Measurements from ENCODE around the gene TTC36.
A peak's percentile ranks its signal among the peaks of the same experiment; 100 is the strongest.

TTC36 gene

DNA sequence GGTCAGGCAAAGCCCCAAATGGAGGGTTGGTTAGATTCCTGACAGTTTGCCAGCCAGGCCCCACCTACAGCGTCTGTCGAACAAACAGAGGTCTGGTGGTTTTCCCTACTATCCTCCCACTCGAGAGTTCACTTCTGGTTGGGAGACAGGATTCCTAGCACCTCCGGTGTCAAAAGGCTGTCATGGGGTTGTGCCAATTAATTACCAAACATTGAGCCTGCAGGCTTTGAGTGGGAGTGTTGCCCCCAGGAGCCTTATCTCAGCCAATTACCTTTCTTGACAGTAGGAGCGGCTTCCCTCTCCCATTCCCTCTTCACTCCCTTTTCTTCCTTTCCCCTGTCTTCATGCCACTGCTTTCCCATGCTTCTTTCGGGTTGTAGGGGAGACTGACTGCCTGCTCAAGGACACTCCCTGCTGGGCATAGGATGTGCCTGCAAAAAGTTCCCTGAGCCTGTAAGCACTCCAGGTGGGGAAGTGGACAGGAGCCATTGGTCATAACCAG, 4.7 kb upstream of the TTC36 start:
- TF ChIP-seq, protein P1, sequence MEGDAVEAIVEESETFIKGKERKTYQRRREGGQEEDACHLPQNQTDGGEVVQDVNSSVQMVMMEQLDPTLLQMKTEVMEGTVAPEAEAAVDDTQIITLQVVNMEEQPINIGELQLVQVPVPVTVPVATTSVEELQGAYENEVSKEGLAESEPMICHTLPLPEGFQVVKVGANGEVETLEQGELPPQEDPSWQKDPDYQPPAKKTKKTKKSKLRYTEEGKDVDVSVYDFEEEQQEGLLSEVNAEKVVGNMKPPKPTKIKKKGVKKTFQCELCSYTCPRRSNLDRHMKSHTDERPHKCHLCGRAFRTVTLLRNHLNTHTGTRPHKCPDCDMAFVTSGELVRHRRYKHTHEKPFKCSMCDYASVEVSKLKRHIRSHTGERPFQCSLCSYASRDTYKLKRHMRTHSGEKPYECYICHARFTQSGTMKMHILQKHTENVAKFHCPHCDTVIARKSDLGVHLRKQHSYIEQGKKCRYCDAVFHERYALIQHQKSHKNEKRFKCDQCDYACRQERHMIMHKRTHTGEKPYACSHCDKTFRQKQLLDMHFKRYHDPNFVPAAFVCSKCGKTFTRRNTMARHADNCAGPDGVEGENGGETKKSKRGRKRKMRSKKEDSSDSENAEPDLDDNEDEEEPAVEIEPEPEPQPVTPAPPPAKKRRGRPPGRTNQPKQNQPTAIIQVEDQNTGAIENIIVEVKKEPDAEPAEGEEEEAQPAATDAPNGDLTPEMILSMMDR (IDR thresholded peaks at IDR 0.05; ENCODE audit: insufficient read depth, low read length, missing control alignments): peak; percentile 53
- no peak overlapping the region for H3K4me3 ChIP-seq (ENCODE audit: low read depth, low read length)
- CTCF ChIA-PET: interaction anchor here (0.7 to 1.3 kb wide), 2 partner anchors 12 to 45 kb away, joined by 3 read pairs; no protein-coding TSS in a partner anchor
- no peak for DNase-seq (ENCODE audit: low read depth, low spot score)
- POLR2A ChIA-PET: no interaction called here

DNA sequence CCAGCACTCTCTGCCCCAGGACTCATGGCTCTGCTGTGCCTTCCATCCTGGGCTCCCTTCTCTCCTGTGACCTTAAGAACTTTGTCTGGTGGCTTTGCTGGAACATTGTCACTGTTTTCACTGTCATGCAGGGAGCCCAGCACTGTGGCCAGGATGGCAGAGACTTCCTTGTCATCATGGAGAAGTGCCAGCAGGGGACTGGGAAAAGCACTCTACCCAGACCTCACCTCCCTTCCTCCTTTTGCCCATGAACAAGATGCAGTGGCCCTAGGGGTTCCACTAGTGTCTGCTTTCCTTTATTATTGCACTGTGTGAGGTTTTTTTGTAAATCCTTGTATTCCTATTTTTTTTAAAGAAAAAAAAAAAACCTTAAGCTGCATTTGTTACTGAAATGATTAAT, 2.9 kb upstream of the TTC36 start:
- ChIA-PET POLR2A (no interaction called here), CTCF (interaction anchor here (0.8 to 1.9 kb wide), 4 partner anchors 28 to 326 kb away, joined by 3 to 6 read pairs (median 3); no protein-coding TSS in a partner anchor)
- TF ChIP-seq, protein P1 (IDR thresholded peaks at IDR 0.05; ENCODE audit: insufficient read depth, low read length, missing control alignments): no peak
- no peak overlapping the region for H3K4me3 ChIP-seq (ENCODE audit: low read depth, low read length)
- no peak for DNase-seq (ENCODE audit: low read depth, low spot score)

DNA sequence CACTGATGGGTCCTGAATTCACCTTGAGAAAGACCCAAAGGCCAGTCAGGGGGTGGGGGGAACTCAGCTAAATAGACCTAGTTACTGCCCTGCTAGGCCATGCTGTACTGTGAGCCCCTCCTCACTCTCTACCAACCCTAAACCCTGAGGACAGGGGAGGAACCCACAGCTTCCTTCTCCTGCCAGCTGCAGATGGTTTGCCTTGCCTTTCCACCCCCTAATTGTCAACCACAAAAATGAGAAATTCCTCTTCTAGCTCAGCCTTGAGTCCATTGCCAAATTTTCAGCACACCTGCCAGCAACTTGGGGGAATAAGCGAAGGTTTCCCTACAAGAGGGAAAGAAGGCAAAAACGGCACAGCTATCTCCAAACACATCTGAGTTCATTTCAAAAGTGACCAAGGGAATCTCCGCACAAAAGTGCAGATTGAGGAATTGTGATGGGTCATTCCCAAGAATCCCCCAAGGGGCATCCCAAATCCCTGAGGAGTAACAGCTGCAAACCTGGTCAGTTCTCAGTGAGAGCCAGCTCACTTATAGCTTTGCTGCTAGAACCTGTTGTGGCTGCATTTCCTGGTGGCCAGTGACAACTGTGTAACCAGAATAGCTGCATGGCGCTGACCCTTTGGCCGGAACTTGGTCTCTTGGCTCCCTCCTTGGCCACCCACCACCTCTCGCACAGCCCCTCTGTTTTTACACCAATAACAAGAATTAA, 2.4 kb upstream of the TTC36 start:
- ChIA-PET POLR2A (no interaction called here), CTCF (interaction anchor here (0.8 to 1.9 kb wide), 4 partner anchors 28 to 326 kb away, joined by 3 to 6 read pairs (median 3); no protein-coding TSS in a partner anchor)
- DNase-seq (ENCODE audit: low read depth, low spot score): no peak
- TF ChIP-seq, protein P1 (IDR thresholded peaks at IDR 0.05; ENCODE audit: insufficient read depth, low read length, missing control alignments): no peak
- no peak overlapping the region for H3K4me3 ChIP-seq (ENCODE audit: low read depth, low read length)

DNA sequence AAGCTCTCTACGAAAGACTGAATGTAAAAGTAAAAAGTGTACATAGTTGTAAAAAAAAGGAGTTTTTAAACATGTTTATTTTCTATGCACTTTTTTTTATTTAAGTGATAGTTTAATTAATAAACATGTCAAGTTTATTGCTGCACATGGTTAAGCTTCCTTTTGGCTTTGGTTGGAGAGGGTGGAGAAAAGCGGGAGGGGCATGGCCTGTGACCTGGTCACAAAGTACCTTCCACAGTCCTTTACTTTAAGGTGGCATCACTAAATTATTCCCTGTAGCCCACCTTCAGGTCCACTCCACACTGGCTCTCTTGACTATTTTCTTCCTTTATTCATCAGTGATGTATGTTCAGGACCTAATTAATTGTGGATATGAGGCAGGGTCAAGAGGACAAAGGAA, 586 bp upstream of the TTC36 start:
- H3K4me3 ChIP-seq (ENCODE audit: low read depth, low read length): no peak overlapping the region
- POLR2A ChIA-PET: interaction anchor here (0.7 kb wide), 1 partner anchor 30 kb away, joined by 3 read pairs; no protein-coding TSS in a partner anchor
- CTCF ChIA-PET: interaction anchor here (2.1 kb wide), 1 partner anchor 8 kb away, joined by 7 read pairs; no protein-coding TSS in a partner anchor
- TF ChIP-seq, protein P1 (IDR thresholded peaks at IDR 0.05; ENCODE audit: insufficient read depth, low read length, missing control alignments): no peak
- no peak for DNase-seq (ENCODE audit: low read depth, low spot score)

DNA sequence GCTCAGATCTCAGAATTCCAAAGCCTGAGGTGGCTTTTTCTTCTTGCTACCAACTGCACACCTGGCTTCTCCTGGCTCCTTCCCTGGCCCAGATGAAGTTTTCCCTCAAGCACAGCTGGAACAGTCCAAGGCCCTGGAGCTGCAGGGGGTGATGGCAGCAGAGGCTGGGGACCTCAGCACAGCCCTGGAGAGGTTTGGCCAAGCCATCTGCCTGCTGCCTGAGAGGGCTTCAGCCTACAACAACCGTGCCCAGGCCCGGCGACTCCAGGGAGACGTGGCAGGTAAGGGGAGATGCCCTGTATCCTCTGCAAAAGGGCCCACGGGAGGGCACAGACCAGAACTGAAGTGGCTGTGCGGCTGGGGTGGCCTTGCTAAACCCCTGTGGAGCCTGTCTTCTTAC, 1.2 kb downstream of the TTC36 start:
- DNase-seq (ENCODE audit: low read depth, low spot score): no peak
- TF ChIP-seq, protein P1 (IDR thresholded peaks at IDR 0.05; ENCODE audit: insufficient read depth, low read length, missing control alignments): no peak
- no peak overlapping the region for H3K4me3 ChIP-seq (ENCODE audit: low read depth, low read length)
- ChIA-PET CTCF (interaction anchor here (0.8 to 2.5 kb wide), 3 partner anchors 38 to 358 kb away, joined by 3 to 6 read pairs (median 5); no protein-coding TSS in a partner anchor), POLR2A (no interaction called here)

DNA sequence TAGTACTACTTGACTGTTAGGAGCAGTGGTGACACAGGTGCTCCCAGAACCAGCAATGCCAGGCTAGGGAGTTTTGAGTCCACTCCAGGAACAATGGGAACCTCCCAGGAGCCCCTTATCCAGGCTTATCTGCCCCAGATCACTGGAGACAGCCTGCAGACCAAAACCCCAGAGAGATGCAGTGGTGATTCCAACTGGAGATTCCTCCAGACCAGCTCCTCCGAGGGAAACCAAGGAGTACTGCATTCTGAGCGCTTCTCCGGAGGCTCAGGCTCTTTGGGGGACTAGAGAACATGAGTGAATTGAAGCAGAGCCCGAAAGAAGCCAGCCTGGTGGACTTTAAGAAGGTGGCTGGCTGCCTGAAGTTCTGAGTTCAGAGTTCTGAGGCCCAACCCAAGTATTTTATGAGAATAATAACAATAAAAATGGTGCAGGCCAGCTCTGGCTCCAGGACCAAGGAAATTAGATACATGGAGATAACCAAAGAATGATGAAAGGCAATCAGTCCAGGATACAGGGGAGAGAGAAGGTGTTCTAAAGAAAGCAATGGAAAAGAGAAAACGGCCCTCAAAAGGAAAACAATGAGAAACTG, 2.4 kb downstream of the TTC36 start:
- DNase-seq (ENCODE audit: low read depth, low spot score): no peak
- TF ChIP-seq, protein P1 (IDR thresholded peaks at IDR 0.05; ENCODE audit: insufficient read depth, low read length, missing control alignments): no peak
- peak overlapping the region; percentile 76; the same call in 1 of the 2 replicates for H3K4me3 ChIP-seq (ENCODE audit: low read depth, low read length)
- ChIA-PET POLR2A (no interaction called here), CTCF (interaction anchor here (2.5 kb wide), 1 partner anchor 41 kb away, joined by 6 read pairs; no protein-coding TSS in a partner anchor)

Data from AG04449 (cell line).